ENCODE data around the gene CBLC. TPM values are rescaled to one million over a fixed set of nuclear protein-coding genes. Genes with fewer than 3 reads are reported as not detected.

The CBLC gene
- total RNA-seq, 1 experiment from 2014 or later: 0.80 TPM

DNA sequence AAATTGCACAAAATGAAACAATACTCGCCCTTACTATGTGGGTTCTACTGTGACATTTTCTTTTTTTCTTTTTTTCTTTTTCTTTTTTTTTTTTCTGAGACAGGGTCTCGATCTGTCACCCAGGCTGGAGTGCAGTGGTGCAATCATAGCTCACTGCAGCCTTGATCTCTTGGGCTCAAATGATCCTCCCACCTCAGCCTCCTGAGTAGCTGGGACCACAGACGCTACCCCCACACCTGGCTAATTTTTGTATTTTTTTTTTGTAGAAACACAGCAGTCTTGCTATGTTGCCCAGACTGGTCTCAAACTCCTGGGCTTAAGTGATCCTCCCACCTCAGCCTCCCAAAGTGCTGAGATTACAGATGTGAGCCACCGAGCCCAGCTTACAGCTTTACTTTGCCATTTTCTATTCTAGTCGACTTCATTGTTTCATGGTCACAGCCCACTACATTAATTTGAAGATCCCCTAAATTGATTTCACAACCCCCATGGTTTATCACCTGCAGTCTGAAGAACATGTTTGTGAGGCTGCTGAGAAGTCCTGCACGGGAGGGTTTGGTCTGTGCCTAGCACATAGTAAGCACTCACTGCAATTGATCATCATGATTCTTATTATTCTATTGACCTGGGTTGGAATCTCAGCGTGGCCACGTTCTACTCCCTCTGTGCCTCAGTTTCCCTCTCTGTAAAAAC, 25.4 kb upstream of the CBLC start:
- H3K27ac ChIP-seq (ENCODE audit: low read length): peak overlapping the region; percentile 75
- no peak for DNase-seq (ENCODE audit: low read depth, low spot score)

DNA sequence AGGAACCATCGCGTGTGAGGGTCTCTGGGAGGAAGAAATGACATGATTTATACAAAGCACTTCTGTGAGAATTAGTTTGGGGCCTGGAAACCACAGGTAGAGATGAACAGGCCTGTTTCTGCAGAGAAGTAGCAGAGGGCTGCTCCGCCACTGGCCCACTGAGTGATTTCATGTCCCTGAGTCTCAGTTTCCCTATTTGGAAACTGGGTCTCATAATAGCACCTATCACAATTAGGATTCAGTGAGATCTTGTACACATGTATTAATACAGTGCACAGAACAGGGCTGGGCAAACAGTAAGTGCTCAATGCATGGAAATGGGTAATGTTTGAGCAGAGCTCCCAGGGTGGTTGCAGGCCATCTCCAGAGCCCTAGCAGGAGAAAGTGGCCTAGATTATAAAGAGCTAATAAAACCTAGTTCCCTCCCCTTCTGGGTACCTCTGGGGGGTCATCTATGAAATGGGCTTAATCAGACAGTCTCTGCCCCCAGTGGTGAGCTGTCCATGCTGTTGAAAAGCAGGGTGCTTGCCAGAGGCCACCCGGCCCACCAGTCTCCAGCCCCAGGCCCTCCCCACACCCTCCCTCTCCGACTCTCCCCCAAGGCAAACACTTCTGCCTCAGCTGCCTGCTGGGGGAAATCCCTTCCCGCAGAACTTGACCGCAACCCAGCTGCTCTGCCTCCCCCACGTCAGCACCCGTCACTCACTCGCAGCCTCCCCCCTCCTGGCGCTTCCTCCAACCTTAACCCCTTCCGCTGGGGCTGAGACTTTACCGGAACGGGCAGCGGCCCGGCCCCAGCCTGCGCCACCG, 24.7 kb upstream of the CBLC start:
- intact Hi-C loops (cut with micrococcal nuclease; ENCODE audit: unreplicated experiment) (no loop called here), in situ Hi-C loops (cut with HindIII; ENCODE audit: low pct_unique_long_range_greater_than_20kb, low sequenced_read_pairs) (no loop called here)
- peak; percentile 72 for ATAC-seq
- ChIA-PET POLR2A (interaction anchor here (0.7 kb wide), 1 partner anchor 12 kb away, joined by 5 read pairs; no protein-coding TSS in a partner anchor), CTCF (interaction anchor here (1.3 kb wide), 1 partner anchor 64 kb away, joined by 4 read pairs; no protein-coding TSS in a partner anchor)
- DNase-seq (ENCODE audit: low read depth, low spot score): peak; percentile 54
- H3K36me3 ChIP-seq (ENCODE audit: control insufficient read depth, insufficient read depth, low read length): no peaks in the 10 kb centered on the region; the same call in 1 of the 2 replicates
- TF ChIP-seq SIN3A (IDR thresholded peaks at IDR 0.05; ENCODE audit: borderline replicate concordance, insufficient read depth, low read depth, low read length) (peak; percentile 75; the same call in 1 of the 2 replicates), POLR2AphosphoS5 (IDR thresholded peaks at IDR 0.05; ENCODE audit: low read depth, low read length) (peak; percentile 77), TCF7L2 (IDR thresholded peaks at IDR 0.05; ENCODE audit: low read depth, low read length) (no peak)
- TF ChIP-seq, protein P1, sequence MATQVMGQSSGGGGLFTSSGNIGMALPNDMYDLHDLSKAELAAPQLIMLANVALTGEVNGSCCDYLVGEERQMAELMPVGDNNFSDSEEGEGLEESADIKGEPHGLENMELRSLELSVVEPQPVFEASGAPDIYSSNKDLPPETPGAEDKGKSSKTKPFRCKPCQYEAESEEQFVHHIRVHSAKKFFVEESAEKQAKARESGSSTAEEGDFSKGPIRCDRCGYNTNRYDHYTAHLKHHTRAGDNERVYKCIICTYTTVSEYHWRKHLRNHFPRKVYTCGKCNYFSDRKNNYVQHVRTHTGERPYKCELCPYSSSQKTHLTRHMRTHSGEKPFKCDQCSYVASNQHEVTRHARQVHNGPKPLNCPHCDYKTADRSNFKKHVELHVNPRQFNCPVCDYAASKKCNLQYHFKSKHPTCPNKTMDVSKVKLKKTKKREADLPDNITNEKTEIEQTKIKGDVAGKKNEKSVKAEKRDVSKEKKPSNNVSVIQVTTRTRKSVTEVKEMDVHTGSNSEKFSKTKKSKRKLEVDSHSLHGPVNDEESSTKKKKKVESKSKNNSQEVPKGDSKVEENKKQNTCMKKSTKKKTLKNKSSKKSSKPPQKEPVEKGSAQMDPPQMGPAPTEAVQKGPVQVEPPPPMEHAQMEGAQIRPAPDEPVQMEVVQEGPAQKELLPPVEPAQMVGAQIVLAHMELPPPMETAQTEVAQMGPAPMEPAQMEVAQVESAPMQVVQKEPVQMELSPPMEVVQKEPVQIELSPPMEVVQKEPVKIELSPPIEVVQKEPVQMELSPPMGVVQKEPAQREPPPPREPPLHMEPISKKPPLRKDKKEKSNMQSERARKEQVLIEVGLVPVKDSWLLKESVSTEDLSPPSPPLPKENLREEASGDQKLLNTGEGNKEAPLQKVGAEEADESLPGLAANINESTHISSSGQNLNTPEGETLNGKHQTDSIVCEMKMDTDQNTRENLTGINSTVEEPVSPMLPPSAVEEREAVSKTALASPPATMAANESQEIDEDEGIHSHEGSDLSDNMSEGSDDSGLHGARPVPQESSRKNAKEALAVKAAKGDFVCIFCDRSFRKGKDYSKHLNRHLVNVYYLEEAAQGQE (IDR thresholded peaks at IDR 0.05; ENCODE audit: insufficient read depth in 1 of 2, low read depth in 2 of 2, low read length in 1 of 2): no peak
- TF ChIP-seq, protein P2, sequence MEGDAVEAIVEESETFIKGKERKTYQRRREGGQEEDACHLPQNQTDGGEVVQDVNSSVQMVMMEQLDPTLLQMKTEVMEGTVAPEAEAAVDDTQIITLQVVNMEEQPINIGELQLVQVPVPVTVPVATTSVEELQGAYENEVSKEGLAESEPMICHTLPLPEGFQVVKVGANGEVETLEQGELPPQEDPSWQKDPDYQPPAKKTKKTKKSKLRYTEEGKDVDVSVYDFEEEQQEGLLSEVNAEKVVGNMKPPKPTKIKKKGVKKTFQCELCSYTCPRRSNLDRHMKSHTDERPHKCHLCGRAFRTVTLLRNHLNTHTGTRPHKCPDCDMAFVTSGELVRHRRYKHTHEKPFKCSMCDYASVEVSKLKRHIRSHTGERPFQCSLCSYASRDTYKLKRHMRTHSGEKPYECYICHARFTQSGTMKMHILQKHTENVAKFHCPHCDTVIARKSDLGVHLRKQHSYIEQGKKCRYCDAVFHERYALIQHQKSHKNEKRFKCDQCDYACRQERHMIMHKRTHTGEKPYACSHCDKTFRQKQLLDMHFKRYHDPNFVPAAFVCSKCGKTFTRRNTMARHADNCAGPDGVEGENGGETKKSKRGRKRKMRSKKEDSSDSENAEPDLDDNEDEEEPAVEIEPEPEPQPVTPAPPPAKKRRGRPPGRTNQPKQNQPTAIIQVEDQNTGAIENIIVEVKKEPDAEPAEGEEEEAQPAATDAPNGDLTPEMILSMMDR (IDR thresholded peaks at IDR 0.05): no peak
- H3K4me3 ChIP-seq (ENCODE audit: low read depth in 2 of 2, low read length in 2 of 2): peak overlapping the region; percentile 12 to 72; a peak in 3 of 4 replicates
- no peaks in the 10 kb centered on the region for H3K27me3 ChIP-seq (ENCODE audit: control insufficient read depth, insufficient read depth, low read length)
- H3K4me1 ChIP-seq (ENCODE audit: control insufficient read depth, insufficient read depth, low read length): peaks cover 48% of the 10 kb centered on the region
- H3K9me3 ChIP-seq (ENCODE audit: control insufficient read depth, insufficient read depth, low read depth, low read length): no peaks in the 10 kb centered on the region
- no TSS peak for BruUV-seq (replicated peaks)
- peak overlapping the region; percentile 75 for H3K27ac ChIP-seq (ENCODE audit: low read length)

More for the DNA sequence above, 25.4 kb upstream of the CBLC start:
- H3K27me3 ChIP-seq (ENCODE audit: control insufficient read depth, insufficient read depth, low read length): no peaks in the 10 kb centered on the region
- H3K4me1 ChIP-seq (ENCODE audit: control insufficient read depth, insufficient read depth, low read length): peaks cover 48% of the 10 kb centered on the region
- in situ Hi-C loops (cut with HindIII; ENCODE audit: low pct_unique_long_range_greater_than_20kb, low sequenced_read_pairs): no loop called here
- BruUV-seq (replicated peaks): TSS peak; percentile 45
- no peaks in the 10 kb centered on the region; the same call in 1 of the 2 replicates for H3K36me3 ChIP-seq (ENCODE audit: control insufficient read depth, insufficient read depth, low read length)
- no peaks in the 10 kb centered on the region for H3K9me3 ChIP-seq (ENCODE audit: control insufficient read depth, insufficient read depth, low read depth, low read length)
- H3K4me3 ChIP-seq (ENCODE audit: low read depth in 2 of 2, low read length in 2 of 2): peak overlapping the region; percentile 12 to 72; a peak in 3 of 4 replicates
- intact Hi-C loops (cut with micrococcal nuclease; ENCODE audit: unreplicated experiment): no loop called here
- ChIA-PET CTCF (interaction anchor here (0.7 to 1.3 kb wide), 2 partner anchors 63 to 84 kb away, joined by 4 to 5 read pairs; no protein-coding TSS in a partner anchor), POLR2A (no interaction called here)
- TF ChIP-seq SIN3A (IDR thresholded peaks at IDR 0.05; ENCODE audit: borderline replicate concordance, insufficient read depth, low read depth, low read length): no peak
- TF ChIP-seq, protein P1 (IDR thresholded peaks at IDR 0.05; ENCODE audit: insufficient read depth in 1 of 2, low read depth in 2 of 2, low read length in 1 of 2): no peak
- no peak for TF ChIP-seq TCF7L2 (IDR thresholded peaks at IDR 0.05; ENCODE audit: low read depth, low read length)
- ATAC-seq: no peak
